Prostate gland (tissue), 2 donors: ENCODE data around the gene HAP1.

Experiments used
- CTCF ChIP-seq, 4 experiments: fragments of 200-600 bp in 2 of 4; fragments of 450-650 bp in 2 of 4; sonication (generic) in 2 of 4; IDR thresholded peaks; 1 replicate in 3 of 4; 2 replicates in 1 of 4; pipeline ENCODE4 v1.5.1; 2016 to 2019; ENCODE audit warnings: antibody characterized with exemption in 4 of 4, mild to moderate bottlenecking in 2 of 4, moderate library complexity in 2 of 4
- POLR2AphosphoS5 ChIP-seq: sonication (generic); formaldehyde crosslinking; IDR thresholded peaks from one replicate; pipeline ENCODE4 v1.6.1; 2017; ENCODE audit warnings: antibody characterized with exemption

GRCh38 chr17:41723801-41724475 is 10.5 kb downstream of the HAP1 start:
- no peak for TF ChIP-seq POLR2AphosphoS5
- no peak for TF ChIP-seq CTCF (IDR thresholded peaks at IDR 0.05)
